ENCODE results near the gene SLC9A5. TPM values are rescaled to one million over a fixed set of nuclear protein-coding genes. Genes with fewer than 3 reads are reported as not detected.

SLC9A5 gene
- total RNA-seq, 3 donors from 2014 or later: 1.7 to 2.6 (median 1.9) TPM

GRCh38 chr16:67287960-67288359 is 39.2 kb downstream of the SLC9A5 start:
- DNase-seq (no peak), ATAC-seq (no peak)
- no peaks in the 10 kb centered on the region for H3K9me3 ChIP-seq
- no peaks in the 10 kb centered on the region for H3K4me1 ChIP-seq (ENCODE audit: low read depth)
- H3K36me3 ChIP-seq (ENCODE audit: low read depth): no peaks in the 10 kb centered on the region
- intact Hi-C loops (cut with DNase I, micrococcal nuclease): no loop called here
- no peak overlapping the region for H3K4me3 ChIP-seq
- no peak for TF ChIP-seq CTCF (IDR thresholded peaks at IDR 0.05)

DNA sequence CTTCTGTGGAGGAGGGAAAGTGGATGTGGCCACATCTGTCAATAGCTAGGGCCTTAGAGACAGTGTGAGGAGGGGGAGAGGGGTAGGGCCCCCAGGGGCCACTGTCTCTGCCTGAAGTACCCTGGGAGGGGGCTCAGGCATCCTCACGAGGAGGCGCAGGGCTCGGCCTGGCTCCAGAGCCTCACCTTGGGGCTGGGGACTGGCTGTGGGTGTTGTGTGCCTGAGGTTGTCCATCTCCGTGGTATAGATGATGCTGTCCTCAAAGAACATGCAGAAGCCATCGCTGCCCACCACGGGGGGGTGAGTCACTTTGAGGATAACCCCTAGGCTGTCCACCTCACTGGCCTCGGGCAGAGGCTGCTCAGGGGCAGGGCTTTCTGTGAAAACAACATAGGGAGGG is 42.7 kb downstream of the SLC9A5 start:
- H3K4me3 ChIP-seq: no peak overlapping the region
- TF ChIP-seq CTCF (IDR thresholded peaks at IDR 0.05): no peak
- no peaks in the 10 kb centered on the region for H3K4me1 ChIP-seq (ENCODE audit: low read depth)
- no peak for ATAC-seq
- intact Hi-C loops (cut with DNase I, micrococcal nuclease): no loop called here
- no peaks in the 10 kb centered on the region for H3K36me3 ChIP-seq (ENCODE audit: low read depth)
- DNase-seq: no peak
- no peaks in the 10 kb centered on the region for H3K9me3 ChIP-seq

- no peak for TF ChIP-seq CTCF (IDR thresholded peaks at IDR 0.05)
- Histone ChIP-seq H3K9me3 (no peaks in the 10 kb centered on the region), H3K36me3 (ENCODE audit: low read depth) (no peaks in the 10 kb centered on the region), H3K4me1 (ENCODE audit: low read depth) (no peaks in the 10 kb centered on the region), H3K4me3 (no peak overlapping the region)
- intact Hi-C loops (cut with DNase I, micrococcal nuclease): no loop called here
- DNase-seq: no peak
- no peak for ATAC-seq
Observed at GRCh38 chr16:67294171-67294757, 45.5 kb downstream of the SLC9A5 start.

DNA sequence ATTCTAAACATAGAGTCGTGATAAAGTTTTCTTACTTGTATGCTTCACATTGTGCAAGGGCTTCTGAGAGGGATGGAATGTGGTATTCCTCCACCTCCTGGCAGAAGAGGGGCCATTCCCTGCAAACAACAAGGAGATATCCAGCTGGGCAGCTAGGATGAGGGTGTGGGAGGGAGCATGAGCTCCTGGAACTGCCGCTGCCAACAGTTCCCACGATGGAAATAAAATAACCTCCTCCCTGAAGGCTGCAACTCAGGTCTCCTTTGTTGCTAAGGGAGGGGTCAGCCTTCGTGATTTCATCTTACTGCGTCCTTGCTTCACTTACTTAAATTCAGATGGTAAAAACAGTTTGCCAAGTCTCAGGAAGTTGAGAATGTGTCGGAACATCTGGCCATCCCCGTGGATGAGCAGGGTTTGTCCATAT is 46.2 kb downstream of the SLC9A5 start:
- intact Hi-C loops (cut with DNase I, micrococcal nuclease): no loop called here
- no peaks in the 10 kb centered on the region for H3K36me3 ChIP-seq (ENCODE audit: low read depth)
- DNase-seq (no peak), ATAC-seq (no peak)
- H3K4me3 ChIP-seq: no peak overlapping the region
- no peaks in the 10 kb centered on the region for H3K9me3 ChIP-seq
- no peak for TF ChIP-seq CTCF (IDR thresholded peaks at IDR 0.05)
- no peaks in the 10 kb centered on the region for H3K4me1 ChIP-seq (ENCODE audit: low read depth)

GRCh38 chr16:67296420-67296819 is 47.6 kb downstream of the SLC9A5 start:
- ATAC-seq (no peak), DNase-seq (no peak)
- intact Hi-C loops (cut with DNase I, micrococcal nuclease): no loop called here
- no peak for TF ChIP-seq CTCF (IDR thresholded peaks at IDR 0.05)
- Histone ChIP-seq H3K9me3 (no peaks in the 10 kb centered on the region), H3K36me3 (ENCODE audit: low read depth) (no peaks in the 10 kb centered on the region), H3K4me1 (ENCODE audit: low read depth) (no peaks in the 10 kb centered on the region), H3K4me3 (no peak overlapping the region)

DNA sequence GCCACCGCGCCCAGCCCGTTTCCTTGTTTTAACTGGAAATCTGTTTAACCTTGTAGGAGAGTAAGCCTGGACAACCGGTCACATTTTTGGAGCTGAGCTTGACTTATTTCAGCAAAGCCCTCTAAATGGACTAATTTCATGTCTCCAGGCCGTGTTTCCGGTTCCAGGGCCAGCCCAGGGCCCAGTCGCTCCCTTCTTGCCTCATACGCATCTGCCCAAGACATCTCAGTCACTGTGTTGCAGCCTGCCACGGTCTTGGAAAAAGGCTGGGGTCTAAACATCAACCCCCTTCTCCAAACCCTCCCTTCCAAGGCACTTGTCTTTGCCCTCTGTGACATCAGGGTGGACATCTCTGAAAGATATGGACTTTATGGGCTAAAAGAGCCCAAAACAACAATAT is 49.5 kb downstream of the SLC9A5 start:
- intact Hi-C loops (cut with DNase I, micrococcal nuclease): no loop called here
- Histone ChIP-seq H3K9me3 (no peaks in the 10 kb centered on the region), H3K36me3 (ENCODE audit: low read depth) (no peaks in the 10 kb centered on the region), H3K4me1 (ENCODE audit: low read depth) (no peaks in the 10 kb centered on the region), H3K4me3 (no peak overlapping the region)
- DNase-seq (no peak), ATAC-seq (no peak)
- no peak for TF ChIP-seq CTCF (IDR thresholded peaks at IDR 0.05)

Measured in mucosa of descending colon (tissue), 3 donors.